Erythroblast (primary cell): ENCODE results near the gene C12orf50.

Experiments used
- GATA1 ChIP-seq: IDR thresholded peaks from 2 replicates; pipeline ENCODE4 v1.6.1; 2011; ENCODE audit warnings: low read depth, mild to moderate bottlenecking, control low read depth, low read length, moderate library complexity
- POLR2A ChIP-seq: IDR thresholded peaks from 2 replicates; pipeline ENCODE4 v1.6.1; 2011; ENCODE audit warnings: mild to moderate bottlenecking, low read length

- TF ChIP-seq POLR2A (no peak), GATA1 (no peak)
Observed at GRCh38 chr12:88067301-88067700, 38.1 kb upstream of the C12orf50 start.
